ENCODE measurements around the gene IL36B.

The IL36B gene

GRCh38 chr2:113075600-113075999, 22.9 kb upstream of the IL36B start:
- no peak for DNase-seq

- no peak for DNase-seq
Measured at GRCh38 chr2:113075030-113075429, 22.4 kb upstream of the IL36B start.

GRCh38 chr2:113073325-113073834, 20.7 kb upstream of the IL36B start:
- DNase-seq = no peak

GRCh38 chr2:113072584-113072983, 19.9 kb upstream of the IL36B start:
- no peak for DNase-seq

- DNase-seq = no peak
Measured at GRCh38 chr2:113070606-113070975, 17.9 kb upstream of the IL36B start.

- no peak for DNase-seq
Measured at GRCh38 chr2:113069676-113070605, 17.3 kb upstream of the IL36B start.

- DNase-seq = no peak
Measured at GRCh38 chr2:113068706-113069485, 16.2 kb upstream of the IL36B start.

GRCh38 chr2:113068249-113068648, 15.6 kb upstream of the IL36B start:
- DNase-seq = no peak

- DNase-seq = no peak
Measured at GRCh38 chr2:113067681-113068080, 15.0 kb upstream of the IL36B start, which contains the start of gene IL1F10. TSS of gene IL1F10 (plus strand) at chr2:113067970. CDS start at chr2:113072739, 4,769 bp downstream.

- no peak for DNase-seq
Measured at GRCh38 chr2:113064898-113065297, 12.2 kb upstream of the IL36B start.

GRCh38 chr2:113064281-113064680, 11.6 kb upstream of the IL36B start:
- DNase-seq = no peak

GRCh38 chr2:113061896-113062770, 9.5 kb upstream of the IL36B start:
- DNase-seq = no peak

- DNase-seq = no peak
Measured at GRCh38 chr2:113061241-113061640, 8.6 kb upstream of the IL36B start.

GRCh38 chr2:113060796-113061195, 8.1 kb upstream of the IL36B start:
- no peak for DNase-seq

GRCh38 chr2:113060396-113060795, 7.7 kb upstream of the IL36B start:
- no peak for DNase-seq

- DNase-seq = no peak
Measured at GRCh38 chr2:113058998-113059960, 6.6 kb upstream of the IL36B start, which contains the start of gene IL36RN. TSS of gene IL36RN (plus strand) at chr2:113059198. CDS start at chr2:113059439, 241 bp downstream.

GRCh38 chr2:113058411-113058994, 5.8 kb upstream of the IL36B start:
- no peak for DNase-seq

GRCh38 chr2:113057117-113057516, 4.5 kb upstream of the IL36B start:
- no peak for DNase-seq

- no peak for DNase-seq
Measured at GRCh38 chr2:113056521-113056920, 3.9 kb upstream of the IL36B start.

- no peak for DNase-seq
Measured at GRCh38 chr2:113054066-113054465, 1.4 kb upstream of the IL36B start.

GRCh38 chr2:113053666-113054065, 999 bp upstream of the IL36B start:
- DNase-seq = no peak

Measured in activated CD4-positive, alpha-beta T cell treated with anti-CD3 and anti-CD28 coated beads, Interleukin-2, amount 50 U/mL, for 1 hour (primary cell).